ENCODE results near the gene MARCHF5.

- TF ChIP-seq EZH2phosphoT487 (conservative IDR thresholded peaks at IDR 0.05; ENCODE audit: low read length) (no peak), CTCF (IDR thresholded peaks at IDR 0.05; ENCODE audit: insufficient read depth, low read length, poor library complexity, severe bottlenecking) (no peak)
These were observed 23.6 kb upstream of the MARCHF5 start for GRCh38 chr10:92267343-92267742.

All from SU-DHL-6 (cell line).